Transverse colon (tissue), 4 donors: ENCODE measurements around the gene PANK3.

Experiments used
- EP300 ChIP-seq: sonication (generic); formaldehyde crosslinking; IDR thresholded peaks from one replicate; pipeline ENCODE4 v1.6.1; 2017; ENCODE audit warnings: antibody characterized with exemption, low read depth
- POLR2A ChIP-seq: fragments of 450-650 bp; IDR thresholded peaks from one replicate; pipeline ENCODE4 v1.6.1; 2016; ENCODE audit warnings: antibody characterized with exemption, mild to moderate bottlenecking, moderate library complexity
- POLR2AphosphoS5 ChIP-seq, 3 donors: sonication (generic); formaldehyde crosslinking; IDR thresholded peaks; one replicate each; pipeline ENCODE4 v1.6.1; 2016; ENCODE audit warnings: antibody characterized with exemption in 3 of 3
- TF ChIP-seq, protein P1 (sequence below), 5 experiments: fragments of 200-600 bp in 3 of 5; fragments of 450-650 bp in 2 of 5; sonication (generic) in 3 of 5; IDR thresholded peaks; 1 replicate in 2 of 5; 2 replicates in 3 of 5; pipeline ENCODE4 v1.5.1; 2016 to 2017; ENCODE audit warnings: antibody characterized with exemption in 5 of 5, inconsistent platforms in 3 of 5, mild to moderate bottlenecking in 2 of 5, moderate library complexity in 1 of 5

GRCh38 chr5:168587987-168588386 lies 8.8 kb upstream of the PANK3 start:
- TF ChIP-seq POLR2AphosphoS5 (IDR thresholded peaks at IDR 0.05) (no peak), EP300 (no peak), POLR2A (no peak)
- TF ChIP-seq, protein P1, sequence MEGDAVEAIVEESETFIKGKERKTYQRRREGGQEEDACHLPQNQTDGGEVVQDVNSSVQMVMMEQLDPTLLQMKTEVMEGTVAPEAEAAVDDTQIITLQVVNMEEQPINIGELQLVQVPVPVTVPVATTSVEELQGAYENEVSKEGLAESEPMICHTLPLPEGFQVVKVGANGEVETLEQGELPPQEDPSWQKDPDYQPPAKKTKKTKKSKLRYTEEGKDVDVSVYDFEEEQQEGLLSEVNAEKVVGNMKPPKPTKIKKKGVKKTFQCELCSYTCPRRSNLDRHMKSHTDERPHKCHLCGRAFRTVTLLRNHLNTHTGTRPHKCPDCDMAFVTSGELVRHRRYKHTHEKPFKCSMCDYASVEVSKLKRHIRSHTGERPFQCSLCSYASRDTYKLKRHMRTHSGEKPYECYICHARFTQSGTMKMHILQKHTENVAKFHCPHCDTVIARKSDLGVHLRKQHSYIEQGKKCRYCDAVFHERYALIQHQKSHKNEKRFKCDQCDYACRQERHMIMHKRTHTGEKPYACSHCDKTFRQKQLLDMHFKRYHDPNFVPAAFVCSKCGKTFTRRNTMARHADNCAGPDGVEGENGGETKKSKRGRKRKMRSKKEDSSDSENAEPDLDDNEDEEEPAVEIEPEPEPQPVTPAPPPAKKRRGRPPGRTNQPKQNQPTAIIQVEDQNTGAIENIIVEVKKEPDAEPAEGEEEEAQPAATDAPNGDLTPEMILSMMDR (IDR thresholded peaks at IDR 0.05), result no peak
